ENCODE results near the gene CKLF.

GRCh38 chr16:66561381-66562080 lies 9.2 kb downstream of the CKLF start:
- TF ChIP-seq EZH2 (IDR thresholded peaks at IDR 0.05; ENCODE audit: insufficient read depth, poor library complexity, severe bottlenecking) (no peak), EZH2phosphoT487 (IDR thresholded peaks at IDR 0.05; ENCODE audit: insufficient read depth, low read depth) (no peak)
